GM13977 (cell line): Measurements from ENCODE around the gene XIRP1.
"Not testable (repeated sequence)": the region's sequence is repeated elsewhere in the genome, so short reads cannot be mapped to it uniquely, and the experiment has no call there.

Source experiments
- DNase-seq: peaks from one replicate; pipeline ENCODE4 v3.0.0; 2012; ENCODE audit warnings: low spot score
- in situ Hi-C: fragments of 300-500 bp; cut with MboI; formaldehyde crosslinking; loops from one replicate; pipeline ENCODE4 v1.12.0; 2022; ENCODE audit warnings: low sequenced_read_pairs, low pct_unique_long_range_greater_than_20kb, mixed read lengths, inconsistent platforms; ENCODE audit not compliant: unreplicated experiment
- TF ChIP-seq, protein P1 (sequence below): IDR thresholded peaks from 2 replicates; pipeline ENCODE4 v1.5.1; 2012; ENCODE audit warnings: mild to moderate bottlenecking, control low read depth; ENCODE audit not compliant: insufficient read depth; ENCODE audit errors: extremely low read depth, missing control alignments

The XIRP1 gene

DNA sequence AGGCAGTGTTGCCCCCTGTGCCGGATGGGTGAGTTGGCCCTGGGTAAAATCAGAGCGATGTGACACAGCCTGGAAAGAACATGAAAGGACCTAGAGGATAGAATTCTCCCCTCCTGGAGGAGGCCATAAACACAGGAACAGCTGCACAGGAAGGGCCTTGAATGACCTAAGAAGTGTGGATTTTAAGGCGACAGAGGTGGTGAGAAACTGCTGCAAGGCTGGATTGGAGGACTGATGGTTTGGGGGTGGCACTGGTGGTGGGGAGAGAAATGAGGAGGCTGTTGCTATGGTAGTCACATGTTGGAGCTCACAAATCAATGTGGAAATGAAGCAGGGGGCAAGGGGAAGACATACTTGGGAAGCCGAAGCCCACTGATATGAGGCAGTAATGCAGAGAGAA lies 13.8 kb downstream of the XIRP1 start:
- in situ Hi-C loops: loop anchor here (25.0 kb wide), 1 partner anchor 209 kb away; the partner anchor contains the start of gene SLC25A38
- TF ChIP-seq, protein P1, sequence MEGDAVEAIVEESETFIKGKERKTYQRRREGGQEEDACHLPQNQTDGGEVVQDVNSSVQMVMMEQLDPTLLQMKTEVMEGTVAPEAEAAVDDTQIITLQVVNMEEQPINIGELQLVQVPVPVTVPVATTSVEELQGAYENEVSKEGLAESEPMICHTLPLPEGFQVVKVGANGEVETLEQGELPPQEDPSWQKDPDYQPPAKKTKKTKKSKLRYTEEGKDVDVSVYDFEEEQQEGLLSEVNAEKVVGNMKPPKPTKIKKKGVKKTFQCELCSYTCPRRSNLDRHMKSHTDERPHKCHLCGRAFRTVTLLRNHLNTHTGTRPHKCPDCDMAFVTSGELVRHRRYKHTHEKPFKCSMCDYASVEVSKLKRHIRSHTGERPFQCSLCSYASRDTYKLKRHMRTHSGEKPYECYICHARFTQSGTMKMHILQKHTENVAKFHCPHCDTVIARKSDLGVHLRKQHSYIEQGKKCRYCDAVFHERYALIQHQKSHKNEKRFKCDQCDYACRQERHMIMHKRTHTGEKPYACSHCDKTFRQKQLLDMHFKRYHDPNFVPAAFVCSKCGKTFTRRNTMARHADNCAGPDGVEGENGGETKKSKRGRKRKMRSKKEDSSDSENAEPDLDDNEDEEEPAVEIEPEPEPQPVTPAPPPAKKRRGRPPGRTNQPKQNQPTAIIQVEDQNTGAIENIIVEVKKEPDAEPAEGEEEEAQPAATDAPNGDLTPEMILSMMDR: no peak
- DNase-seq: no peak

DNA sequence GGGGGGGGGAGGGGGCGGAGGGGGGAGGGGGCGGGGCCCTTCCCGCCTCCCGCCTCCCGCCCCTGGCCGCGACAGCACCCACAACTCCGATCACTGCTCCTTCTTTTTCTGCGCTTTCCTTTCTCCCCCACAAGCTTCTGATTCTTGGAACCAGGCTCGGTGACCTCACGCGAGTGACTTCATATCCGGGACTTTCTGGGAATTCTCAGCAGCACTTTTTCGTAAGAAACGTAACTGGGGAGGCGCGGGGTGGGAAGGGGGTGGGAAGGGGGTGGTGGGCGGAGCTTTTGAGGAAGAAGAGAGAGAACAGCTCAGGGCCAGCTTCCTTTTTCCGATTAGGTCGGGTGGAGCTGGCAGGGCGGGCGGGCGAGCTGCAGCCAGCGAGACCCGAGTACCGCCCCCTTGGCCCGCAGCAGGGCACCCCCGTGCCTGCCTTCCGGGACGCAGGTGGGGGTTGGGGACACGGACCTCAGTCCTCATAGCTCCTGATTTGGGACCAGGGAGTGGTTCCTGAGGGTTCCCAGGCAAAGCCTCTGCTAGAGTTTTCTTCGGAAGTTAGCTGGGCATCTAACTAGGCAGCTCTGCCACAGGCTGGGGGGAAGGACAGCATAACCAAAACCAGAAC lies 14.6 kb downstream of the XIRP1 start:
- in situ Hi-C loops: loop anchor here (25.0 kb wide), 1 partner anchor 209 kb away; the partner anchor contains the start of gene SLC25A38
- peak; percentile 77 for DNase-seq
- TF ChIP-seq, protein P1: no peak

DNA sequence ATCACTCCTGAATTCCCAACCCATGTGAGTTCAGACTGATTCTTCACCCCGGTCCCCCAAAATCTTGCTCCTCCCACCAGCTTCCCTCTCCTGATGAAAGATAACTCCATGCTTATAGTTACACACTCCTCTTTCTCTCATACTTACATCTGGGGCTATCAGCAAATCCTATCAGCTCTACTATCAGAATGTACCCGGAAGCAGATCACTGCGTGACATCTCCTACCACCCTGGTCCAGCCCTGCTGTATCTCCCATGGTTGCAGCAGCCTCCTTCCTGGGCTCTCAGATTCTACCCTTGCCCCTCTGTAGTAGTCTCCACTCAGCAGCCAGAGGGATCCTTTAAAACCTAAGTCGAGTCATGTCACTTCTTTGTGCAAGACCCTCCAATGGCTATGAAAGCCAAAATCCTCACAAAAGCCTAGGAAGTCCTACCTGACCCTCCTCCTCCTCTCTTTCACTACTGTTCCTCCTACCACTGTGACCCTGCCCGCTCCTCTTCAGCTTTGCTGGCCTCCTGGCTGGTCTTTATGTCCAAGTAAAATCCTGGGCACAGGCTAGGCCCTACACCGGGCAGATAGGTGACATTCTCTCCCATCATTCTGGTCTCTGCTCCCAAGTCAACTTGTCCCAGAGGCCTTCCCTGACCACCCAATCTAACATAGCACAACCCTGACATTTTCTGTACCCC lies 16.2 kb downstream of the XIRP1 start:
- TF ChIP-seq, protein P1: no peak
- no peak for DNase-seq
- in situ Hi-C loops: loop anchor here (25.0 kb wide), 1 partner anchor 211 kb away; the partner anchor contains the start of gene SLC25A38

DNA sequence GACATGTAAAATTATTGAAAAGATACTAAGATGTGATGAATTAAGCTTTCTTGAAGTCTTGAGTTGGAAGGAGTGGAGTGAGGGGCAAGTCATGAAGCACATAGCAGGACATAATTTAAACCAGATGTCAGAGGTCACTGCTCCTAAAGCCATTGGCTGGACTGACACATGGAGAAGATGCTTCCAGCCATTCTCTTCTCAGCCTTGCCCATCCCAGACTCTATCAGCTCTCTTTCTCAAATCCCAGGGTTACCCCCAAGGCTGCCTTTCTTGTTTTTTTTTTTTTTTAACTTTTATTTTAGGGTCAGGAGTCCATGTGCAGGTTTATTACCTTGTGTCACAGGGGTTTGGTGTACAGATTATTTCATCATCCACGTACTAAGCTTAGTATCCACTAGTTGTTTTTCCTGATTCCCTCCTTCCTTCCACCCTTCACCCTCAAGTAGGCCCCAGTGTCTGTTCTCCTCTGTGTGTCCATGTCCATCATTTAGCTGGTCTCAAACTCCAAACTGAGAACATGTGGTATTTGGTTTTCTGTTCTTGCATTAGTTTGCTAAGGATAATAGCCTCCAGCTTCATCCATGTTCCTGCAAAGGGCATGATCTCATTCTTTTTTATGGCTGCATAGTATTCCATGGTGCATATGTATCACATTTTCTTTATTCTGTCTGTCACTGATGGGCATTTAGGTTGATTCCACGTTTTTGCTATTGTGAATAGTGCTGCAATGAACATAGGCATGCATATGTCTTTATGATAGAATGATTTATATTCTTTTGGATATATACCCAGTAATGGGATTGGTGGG lies 18.9 kb downstream of the XIRP1 start:
- in situ Hi-C loops: no loop called here
- no peak for DNase-seq
- TF ChIP-seq, protein P1: no peak

DNA sequence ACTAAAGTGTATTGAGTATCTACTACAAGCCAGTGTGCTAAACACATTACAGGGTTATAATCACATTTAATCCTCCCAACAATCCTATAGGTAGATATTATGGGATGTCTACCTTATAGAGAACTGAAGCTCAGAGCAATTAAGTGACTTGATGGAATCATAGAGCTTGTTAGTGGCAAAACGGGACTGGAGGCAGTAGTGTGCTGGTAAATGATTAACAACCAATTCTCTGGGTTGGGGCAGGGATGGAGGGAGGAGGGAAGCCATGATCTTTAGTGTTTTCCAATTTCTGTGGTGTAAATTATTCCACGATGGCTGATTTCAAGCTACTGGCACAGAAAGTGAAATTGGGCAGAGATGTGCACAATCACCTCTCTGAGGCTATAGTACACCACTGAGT lies 20.5 kb downstream of the XIRP1 start:
- no peak for DNase-seq
- TF ChIP-seq, protein P1: no peak
- in situ Hi-C loops: no loop called here

DNA sequence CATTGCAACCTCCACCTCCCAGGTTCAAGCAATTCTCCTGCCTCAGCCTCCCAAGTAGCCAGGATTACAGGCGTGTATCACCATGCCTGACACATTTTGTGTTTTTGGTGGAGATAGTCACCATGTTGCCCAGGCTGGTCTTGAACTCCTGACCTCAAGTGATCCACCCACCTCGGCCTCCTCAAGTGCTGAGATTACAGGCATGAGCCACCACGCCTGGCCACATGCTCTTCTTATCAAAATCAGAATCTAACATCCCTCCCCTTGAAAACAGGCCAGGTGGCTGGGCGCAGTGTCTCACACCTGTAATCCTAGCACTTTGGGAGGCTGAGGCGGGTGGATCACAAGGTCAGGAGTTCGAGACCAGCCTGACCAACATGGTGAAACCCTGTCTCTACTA lies 21.5 kb downstream of the XIRP1 start:
- in situ Hi-C loops: not testable (repeated sequence)

DNA sequence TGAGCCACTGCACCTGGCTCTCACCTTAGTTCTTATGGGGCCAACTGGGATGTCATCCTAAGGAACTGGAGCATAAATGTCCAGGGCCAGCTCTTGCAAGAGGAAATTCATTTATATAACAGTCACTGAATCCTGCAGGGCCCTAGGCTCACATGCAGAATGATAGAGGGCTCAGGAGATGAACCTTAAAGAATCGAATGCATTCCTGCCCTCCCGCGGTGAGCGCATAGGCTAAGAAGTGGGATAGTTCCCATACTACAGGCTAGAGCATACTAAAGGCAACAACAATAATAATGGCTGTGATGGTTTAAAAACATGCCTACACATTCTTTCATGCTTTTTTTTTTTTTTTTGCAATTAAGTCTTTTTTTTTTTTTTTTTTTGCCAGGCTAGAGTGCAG lies 21.9 kb downstream of the XIRP1 start:
- TF ChIP-seq, protein P1: no peak
- DNase-seq: no peak
- in situ Hi-C loops: no loop called here

More for the DNA sequence above, 21.5 kb downstream of the XIRP1 start:
- DNase-seq: not testable (repeated sequence)
